Peyer's patch (tissue), 4 donors: ENCODE results near the gene TSPAN32. TPM values are rescaled to one million over a fixed set of nuclear protein-coding genes. Genes with fewer than 3 reads are reported as not detected.
A peak's percentile ranks its signal among the peaks of the same experiment; 100 is the strongest.

Experiments used
- DNase-seq, 3 donors: peaks; one replicate each; pipeline ENCODE4 v3.0.0-alpha.2; 2017 to 2019
- H3K27ac ChIP-seq, 4 donors: fragments of 200-600 bp; sonication (generic); one replicate each; pipeline ENCODE4 v1.5.1; 2016 to 2019
- H3K27me3 ChIP-seq, 2 donors: fragments of 200-600 bp; sonication (generic); one replicate each; pipeline ENCODE4 v1.5.1; 2019
- H3K36me3 ChIP-seq, 3 donors: fragments of 200-600 bp; sonication (generic); one replicate each; pipeline ENCODE4 v1.5.1; 2016 to 2019
- H3K4me1 ChIP-seq, 4 donors: fragments of 200-600 bp; sonication (generic); one replicate each; pipeline ENCODE4 v1.5.1; 2016 to 2019
- H3K4me3 ChIP-seq, 4 donors: fragments of 200-600 bp; sonication (generic); 1 replicate in 3 of 4; 2 replicates in 1 of 4; pipeline ENCODE4 v1.5.1; 2016 to 2019; ENCODE audit warnings: mild to moderate bottlenecking in 1 of 4
- H3K9me3 ChIP-seq, 4 donors: fragments of 200-600 bp; sonication (generic); one replicate each; pipeline ENCODE4 v1.5.1; 2016 to 2019; ENCODE audit warnings: mild to moderate bottlenecking in 1 of 4
- POLR2A ChIP-seq, 2 donors: fragments of 450-650 bp; IDR thresholded peaks; one replicate each; pipeline ENCODE4 v1.5.1; 2017; ENCODE audit warnings: antibody characterized with exemption in 2 of 2, mild to moderate bottlenecking in 2 of 2, moderate library complexity in 2 of 2
- total RNA-seq, 4 donors: library from RNA; depleted of rRNA; stranded (reverse); fragments of >200 nt; gene quantifications; one replicate each; pipeline ENCODE4 v1.1.0, GENCODE V29; 2016
- TF ChIP-seq, protein P1 (sequence below), 6 experiments: fragments of 450-650 bp in 4 of 6; fragments of 200-600 bp in 2 of 6; sonication (generic) in 1 of 6; IDR thresholded peaks; one replicate each; pipeline ENCODE4 v1.5.1; 2017 to 2019; ENCODE audit warnings: antibody characterized with exemption in 6 of 6, mild to moderate bottlenecking in 3 of 6, moderate library complexity in 1 of 6

Gene TSPAN32
- total RNA-seq, 4 donors from 2014 or later = 1.6 to 1.7 TPM; not detected in 2

DNA sequence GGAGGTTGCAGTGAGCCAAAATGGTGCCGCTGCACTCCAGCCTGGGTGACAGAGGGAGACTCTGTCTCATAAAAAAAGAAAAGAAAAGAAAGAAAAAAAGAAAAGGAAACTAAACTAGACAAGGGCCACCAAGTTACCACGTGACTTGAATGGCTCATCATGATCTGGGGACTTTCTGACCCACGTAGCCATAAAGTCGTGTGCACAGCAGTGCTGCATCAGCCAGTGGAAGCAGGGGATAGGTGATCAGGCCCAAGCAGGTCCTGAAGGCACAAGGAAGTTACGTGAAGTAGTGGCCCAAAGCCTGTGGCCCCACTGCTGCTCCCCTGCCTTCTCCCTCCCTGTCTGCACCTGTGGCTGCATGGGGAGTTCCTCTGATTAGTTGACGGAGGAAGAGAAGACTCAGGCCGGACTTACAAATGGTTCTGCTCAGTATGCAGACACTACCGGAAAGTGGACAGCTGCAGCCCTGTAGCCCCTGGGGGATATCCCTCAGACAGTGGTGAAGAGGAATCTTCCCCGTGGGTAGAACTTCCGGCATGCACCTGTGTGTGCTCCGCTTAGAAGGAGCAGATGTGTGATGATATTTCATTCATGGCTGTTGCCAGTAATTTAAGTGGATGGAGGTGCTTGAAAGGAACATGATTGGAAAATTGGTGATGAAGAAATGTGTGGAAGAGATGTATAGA is 57.1 kb downstream of the TSPAN32 start:
- H3K9me3 ChIP-seq = no peaks in the 10 kb centered on the region
- no peak overlapping the region for H3K4me3 ChIP-seq
- TF ChIP-seq POLR2A (IDR thresholded peaks at IDR 0.05) = no peak
- TF ChIP-seq, protein P1, sequence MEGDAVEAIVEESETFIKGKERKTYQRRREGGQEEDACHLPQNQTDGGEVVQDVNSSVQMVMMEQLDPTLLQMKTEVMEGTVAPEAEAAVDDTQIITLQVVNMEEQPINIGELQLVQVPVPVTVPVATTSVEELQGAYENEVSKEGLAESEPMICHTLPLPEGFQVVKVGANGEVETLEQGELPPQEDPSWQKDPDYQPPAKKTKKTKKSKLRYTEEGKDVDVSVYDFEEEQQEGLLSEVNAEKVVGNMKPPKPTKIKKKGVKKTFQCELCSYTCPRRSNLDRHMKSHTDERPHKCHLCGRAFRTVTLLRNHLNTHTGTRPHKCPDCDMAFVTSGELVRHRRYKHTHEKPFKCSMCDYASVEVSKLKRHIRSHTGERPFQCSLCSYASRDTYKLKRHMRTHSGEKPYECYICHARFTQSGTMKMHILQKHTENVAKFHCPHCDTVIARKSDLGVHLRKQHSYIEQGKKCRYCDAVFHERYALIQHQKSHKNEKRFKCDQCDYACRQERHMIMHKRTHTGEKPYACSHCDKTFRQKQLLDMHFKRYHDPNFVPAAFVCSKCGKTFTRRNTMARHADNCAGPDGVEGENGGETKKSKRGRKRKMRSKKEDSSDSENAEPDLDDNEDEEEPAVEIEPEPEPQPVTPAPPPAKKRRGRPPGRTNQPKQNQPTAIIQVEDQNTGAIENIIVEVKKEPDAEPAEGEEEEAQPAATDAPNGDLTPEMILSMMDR (IDR thresholded peaks at IDR 0.05) = no peak
- H3K36me3 ChIP-seq = no peaks in the 10 kb centered on the region
- peak in 2 of 3 donors; percentile 17 to 37 for DNase-seq
- no peak overlapping the region for H3K27ac ChIP-seq
- no peaks in the 10 kb centered on the region for H3K4me1 ChIP-seq
- H3K27me3 ChIP-seq = no peaks in the 10 kb centered on the region

DNA sequence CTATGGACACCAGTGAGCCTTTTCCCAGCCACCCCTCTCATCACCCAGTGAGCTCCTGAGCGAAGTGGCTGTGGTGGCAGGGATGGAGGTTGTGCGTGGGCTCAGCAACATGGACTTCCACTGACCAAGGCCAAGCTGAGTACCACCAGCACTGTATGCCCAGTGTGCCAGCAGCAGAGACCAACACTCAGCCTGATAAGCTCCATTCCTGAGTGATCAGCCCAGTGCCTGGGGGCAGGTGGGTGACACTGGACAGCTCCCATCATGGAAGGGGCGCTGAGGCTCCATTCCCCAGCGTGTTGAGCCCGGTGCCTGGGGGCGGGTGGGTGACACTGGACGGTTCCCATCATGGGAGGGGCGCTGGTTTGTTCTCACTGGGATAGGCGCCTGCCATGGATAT is 57.7 kb downstream of the TSPAN32 start:
- peak in 1 of 3 donors; percentile 18 for DNase-seq
- Histone ChIP-seq H3K4me1 (no peaks in the 10 kb centered on the region), H3K27ac (no peak overlapping the region), H3K9me3 (no peaks in the 10 kb centered on the region), H3K36me3 (no peaks in the 10 kb centered on the region), H3K27me3 (no peaks in the 10 kb centered on the region), H3K4me3 (no peak overlapping the region)
- TF ChIP-seq, protein P1 (IDR thresholded peaks at IDR 0.05) = no peak
- TF ChIP-seq POLR2A (IDR thresholded peaks at IDR 0.05) = no peak

DNA sequence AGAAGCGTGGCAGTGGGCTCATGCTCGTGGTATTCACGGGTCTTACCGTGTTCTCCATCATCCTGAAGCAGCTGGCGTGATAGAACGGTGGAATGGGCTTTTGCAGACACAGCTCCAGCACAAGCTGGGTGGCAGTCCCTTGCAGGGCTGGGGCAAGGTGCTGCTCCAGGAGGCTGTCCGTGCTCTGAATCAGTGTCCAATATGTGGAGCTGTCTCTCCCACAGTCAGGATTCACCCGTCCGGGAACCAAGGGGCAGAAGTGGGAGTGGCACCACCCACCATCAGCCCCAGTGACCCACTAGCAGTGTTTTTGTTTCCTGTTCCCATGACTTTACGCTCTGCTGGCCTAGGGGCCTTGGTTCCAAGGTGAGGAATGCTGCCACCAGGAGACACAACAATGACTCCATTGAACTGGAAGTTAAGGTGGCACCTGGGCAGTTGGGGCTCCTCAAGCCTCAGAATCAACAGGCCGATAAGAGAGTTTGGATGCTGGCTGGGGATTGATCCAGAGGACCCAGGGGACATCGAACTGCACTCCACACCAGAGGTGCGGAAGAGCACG is 58.3 kb downstream of the TSPAN32 start:
- no peak for DNase-seq
- Histone ChIP-seq H3K4me1 (no peaks in the 10 kb centered on the region), H3K27ac (no peak overlapping the region), H3K9me3 (no peaks in the 10 kb centered on the region), H3K4me3 (no peak overlapping the region), H3K27me3 (no peaks in the 10 kb centered on the region), H3K36me3 (no peaks in the 10 kb centered on the region)
- TF ChIP-seq, protein P1 (IDR thresholded peaks at IDR 0.05) = no peak
- TF ChIP-seq POLR2A (IDR thresholded peaks at IDR 0.05) = no peak

DNA sequence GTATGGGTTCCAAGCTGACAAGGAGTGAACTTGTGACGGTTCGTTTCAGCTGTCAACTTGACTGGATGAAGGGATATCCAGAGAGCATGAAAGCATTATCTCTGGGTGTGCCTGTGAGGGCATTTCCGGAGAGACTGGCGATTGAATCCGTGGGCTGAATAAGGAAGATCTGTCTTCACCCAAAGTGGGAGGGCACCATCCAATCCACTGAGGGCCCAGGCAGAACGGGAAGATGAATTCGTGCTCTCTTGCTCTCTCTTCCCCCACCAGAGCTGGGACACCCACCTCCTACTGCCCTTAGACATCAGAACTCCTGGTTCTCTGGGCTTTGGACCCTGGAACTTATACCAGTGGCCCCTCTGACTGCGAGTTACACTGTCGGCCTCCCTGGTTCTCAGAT is 59.8 kb downstream of the TSPAN32 start:
- H3K9me3 ChIP-seq = no peaks in the 10 kb centered on the region
- H3K4me1 ChIP-seq = no peaks in the 10 kb centered on the region
- DNase-seq = no peak
- H3K27ac ChIP-seq = no peak overlapping the region
- no peaks in the 10 kb centered on the region for H3K36me3 ChIP-seq
- no peak overlapping the region for H3K4me3 ChIP-seq
- H3K27me3 ChIP-seq = no peaks in the 10 kb centered on the region
- TF ChIP-seq POLR2A (IDR thresholded peaks at IDR 0.05) = no peak
- TF ChIP-seq, protein P1 (IDR thresholded peaks at IDR 0.05) = no peak

DNA sequence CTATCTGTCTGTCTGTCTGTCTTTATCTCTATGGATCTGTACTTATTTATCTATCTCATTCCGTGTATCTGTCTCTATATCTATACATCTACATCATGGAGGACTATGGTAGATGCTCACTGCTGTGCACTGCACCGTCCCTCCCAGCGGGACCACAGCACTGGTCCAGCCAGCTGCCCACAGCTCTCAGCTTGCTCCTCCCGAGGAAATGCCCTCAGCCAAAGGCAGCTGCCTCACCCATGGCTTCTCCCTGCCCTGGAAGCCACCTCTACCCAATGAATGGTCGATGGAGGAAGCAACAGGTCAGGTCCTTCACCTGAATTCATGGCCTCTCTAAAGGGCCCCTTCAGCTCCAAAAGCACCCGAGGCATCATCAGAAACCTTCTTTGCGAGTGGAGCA is 60.6 kb downstream of the TSPAN32 start:
- Histone ChIP-seq H3K27me3 (no peaks in the 10 kb centered on the region), H3K4me1 (no peaks in the 10 kb centered on the region), H3K4me3 (no peak overlapping the region), H3K27ac (no peak overlapping the region), H3K9me3 (no peaks in the 10 kb centered on the region), H3K36me3 (no peaks in the 10 kb centered on the region)
- no peak for DNase-seq
- TF ChIP-seq POLR2A (IDR thresholded peaks at IDR 0.05) = no peak
- TF ChIP-seq, protein P1 (IDR thresholded peaks at IDR 0.05) = no peak
